HepG2 (cell line): Measurements from ENCODE around the gene UBXN6. TPM values are rescaled to one million over a fixed set of nuclear protein-coding genes. Genes with fewer than 3 reads are reported as not detected.

Experiments used
- ATAC-seq: fragments of 200-7000 bp; cut with Tn5 transposase; 3 replicates; pipeline ENCODE4 v1.9.1; 2020; ENCODE audit warnings: mild to moderate bottlenecking, moderate library complexity
- BruUV-seq: library from RNA; stranded (reverse); fragments of 400-500 nt; replicated peaks from 2 replicates; lab custom pipeline; 2021; lab: Mats Ljungman, UMichigan
- CTCF ChIA-PET: fragments of 300-600 bp; formaldehyde crosslinking; extraction: SDS; loops from one replicate; lab custom pipeline; 2021; ENCODE audit warnings: low total read pairs, inconsistent platforms, low intra/inter-chr PET ratio; lab: Yijun Ruan, JAX
- POLR2A ChIA-PET: fragments of 350-600 bp; sonication (Branson Sonifier 250); formaldehyde crosslinking; loops from one replicate; lab custom pipeline; 2020; ENCODE audit warnings: antibody characterized with exemption, inconsistent platforms; lab: Yijun Ruan, JAX
- DNase-seq: peaks from one replicate; pipeline ENCODE4 v3.0.0-alpha.2; 2015; ENCODE audit warnings: low spot score
- FAIRE-seq: peaks from 3 replicates; lab custom pipeline; 2011; peaks lifted over from hg19 to GRCh38; lab: Jason Lieb, UNC
- H2AFZ ChIP-seq: one replicate; pipeline ENCODE4 v1.6.1; 2011; ENCODE audit warnings: low read length, inconsistent platforms
- H3K27ac ChIP-seq: fragments of 300-600 bp; 3 replicates; pipeline ENCODE4 v1.8.0; 2011; ENCODE audit warnings: mixed run types, mild to moderate bottlenecking, mixed read lengths, low read length, inconsistent platforms; ENCODE audit not compliant: insufficient read depth; ENCODE audit errors: extremely low read length
- H3K27me3 ChIP-seq, 2 experiments: fragments of 200-600 bp in 1 of 2; 2 replicates in 1 of 2; 3 replicates in 1 of 2; pipeline versions ENCODE4 v1.6.0 to v1.8.0; 2011; ENCODE audit warnings: low read length in 2 of 2, mild to moderate bottlenecking in 2 of 2, moderate library complexity in 2 of 2, inconsistent platforms in 1 of 2; ENCODE audit not compliant: insufficient read depth in 2 of 2, control insufficient read depth in 1 of 2
- H3K36me3 ChIP-seq, 2 experiments: fragments of 200-600 bp in 1 of 2; replicated peaks in 1 of 2; 2 replicates in 1 of 2; 3 replicates in 1 of 2; pipeline versions ENCODE4 v1.5.1 to v1.8.0; 2011; ENCODE audit warnings: low read length in 2 of 2, inconsistent platforms in 1 of 2; ENCODE audit not compliant: insufficient read depth in 2 of 2, control insufficient read depth in 1 of 2
- H3K4me1 ChIP-seq: 2 replicates; pipeline ENCODE4 v1.5.1; 2012; ENCODE audit warnings: low read length, inconsistent platforms; ENCODE audit not compliant: insufficient read depth
- H3K4me2 ChIP-seq: 2 replicates; pipeline ENCODE4 v1.6.0; 2011; ENCODE audit warnings: low read depth, low read length, inconsistent platforms
- H3K4me3 ChIP-seq, 3 experiments: fragments of 200-600 bp in 1 of 3; sonication (generic), shearing (Covaris generic) in 1 of 3; replicated peaks in 1 of 3; 2 replicates each; pipeline ENCODE4 v1.5.1; 2011 to 2016; ENCODE audit warnings: low read length in 3 of 3, inconsistent platforms in 2 of 3, low read depth in 2 of 3, mild to moderate bottlenecking in 2 of 3, control low read depth in 1 of 3, mixed read lengths in 1 of 3; ENCODE audit not compliant: insufficient read depth in 1 of 3
- H3K79me2 ChIP-seq: one replicate; pipeline ENCODE4 v1.6.1; 2011; ENCODE audit warnings: low read length, inconsistent platforms; ENCODE audit not compliant: insufficient read depth
- H3K9ac ChIP-seq: 2 replicates; pipeline ENCODE4 v1.6.0; 2011; ENCODE audit warnings: mild to moderate bottlenecking, low read depth, low read length, inconsistent platforms; ENCODE audit not compliant: insufficient read depth
- H3K9me3 ChIP-seq: 2 replicates; pipeline ENCODE4 v1.5.1; 2012; ENCODE audit warnings: mild to moderate bottlenecking, low read length
- H4K20me1 ChIP-seq: 2 replicates; pipeline ENCODE4 v1.6.0; 2011; ENCODE audit warnings: inconsistent platforms, mild to moderate bottlenecking, low read length, moderate library complexity; ENCODE audit not compliant: insufficient read depth
- E2F1 ChIP-seq: sonication (generic); formaldehyde crosslinking; IDR thresholded peaks from 2 replicates; pipeline ENCODE4 v1.5.0; 2020; ENCODE audit warnings: missing genetic modification reagents
- HMGA1 ChIP-seq: sonication (generic); formaldehyde crosslinking; conservative IDR thresholded peaks from 2 replicates; pipeline ENCODE4 v1.4.0; 2020; ENCODE audit warnings: missing genetic modification reagents
- KLF15 ChIP-seq: sonication (generic); formaldehyde crosslinking; IDR thresholded peaks from 2 replicates; pipeline ENCODE4 v1.8.1; 2023; ENCODE audit warnings: borderline replicate concordance, mild to moderate bottlenecking, inconsistent platforms, missing genetic modification reagents, mixed read lengths
- NFRKB ChIP-seq: fragments of 450-650 bp; IDR thresholded peaks from 2 replicates; pipeline ENCODE4 v1.6.1; 2017
- SOX6 ChIP-seq, 2 experiments: fragments of 450-650 bp in 1 of 2; sonication (generic) in 1 of 2; formaldehyde crosslinking in 1 of 2; IDR thresholded peaks; 2 replicates each; pipeline versions ENCODE4 v1.4.0 to v1.6.1; 2017 to 2020; ENCODE audit warnings: antibody characterized with exemption in 1 of 2, mild to moderate bottlenecking in 1 of 2, missing genetic modification reagents in 1 of 2
- SP1 ChIP-seq, 2 experiments: fragments of 450-650 bp in 1 of 2; sonication (generic) in 1 of 2; formaldehyde crosslinking in 1 of 2; IDR thresholded peaks; 2 replicates each; pipeline versions ENCODE4 v1.4.0 to v1.6.1; 2016 to 2020; ENCODE audit warnings: missing genetic modification reagents in 1 of 2
- ZNF546 ChIP-seq: sonication (generic); formaldehyde crosslinking; conservative IDR thresholded peaks from 2 replicates; pipeline ENCODE4 v1.8.1; 2023; ENCODE audit warnings: mild to moderate bottlenecking, missing genetic modification reagents
- ZNF567 ChIP-seq: sonication (generic); formaldehyde crosslinking; IDR thresholded peaks from 2 replicates; pipeline ENCODE4 v1.8.1; 2023; ENCODE audit warnings: mild to moderate bottlenecking, missing genetic modification reagents, borderline replicate concordance
- ZNF646 ChIP-seq: sonication (generic); formaldehyde crosslinking; IDR thresholded peaks from 2 replicates; pipeline ENCODE4 v1.9.0; 2021; ENCODE audit warnings: mild to moderate bottlenecking, missing genetic modification reagents
- WGBS: methylation state at CpG from one replicate; pipeline ENCODE4 v1.1.6; 2017; ENCODE audit warnings: low lambda C conversion rate; 5-methylcytosine and 5-hydroxymethylcytosine counted together
- in situ Hi-C: cut with HindIII; loops from 2 replicates; pipeline ENCODE4 v1.10.0; 2017; ENCODE audit warnings: low pct_unique_long_range_greater_than_20kb; ENCODE audit not compliant: extremely low pct_ligation_motif_present
- intact Hi-C: fragments of 100-400 bp; cut with micrococcal nuclease; formaldehyde crosslinking; loops from one replicate; pipeline ENCODE4 v1.10.0; 2022; ENCODE audit not compliant: unreplicated experiment
- polyA plus RNA-seq, 8 experiments: library from polyadenylated mRNA; depleted of rRNA in 3 of 8; stranded (reverse) in 7 of 8; unstranded in 1 of 8; fragments of >200 nt; fragmentation: Illumina TruSeq in 4 of 8; extraction: Trizol in 4 of 8; gene quantifications; 2 replicates each; pipeline versions ENCODE4 v1.2.1 to v1.2.3, GENCODE V29; 2011 to 2016; ENCODE audit warnings: low read depth in 4 of 8, missing spikeins in 1 of 8, mixed read lengths in 1 of 8; ENCODE audit not compliant: insufficient read depth in 1 of 8
- total RNA-seq, 5 experiments: library from RNA; depleted of rRNA; stranded (reverse); fragments of >200 nt; fragmentation: Illumina TruSeq; extraction: Trizol; gene quantifications; 2 replicates each; pipeline ENCODE4 v1.2.3, GENCODE V29; 2016; ENCODE audit warnings: low read depth in 1 of 5
- TF ChIP-seq, protein P1 (sequence below): sonication (generic); formaldehyde crosslinking; IDR thresholded peaks from 2 replicates; pipeline ENCODE4 v1.4.0; 2020; ENCODE audit warnings: mild to moderate bottlenecking, missing genetic modification reagents

Gene UBXN6
- total and polyA plus RNA-seq, 2 of the 13 experiments (the other 11 are each of a cell fraction or from before 2014, with no cell fraction given), result 34.9 to 35.5 TPM

- Histone ChIP-seq H3K79me2 (no peaks in the 10 kb centered on the region), H3K4me2 (no peak overlapping the region), H3K4me3 (no peak overlapping the region), H2AFZ (no peak overlapping the region), H4K20me1 (no peaks in the 10 kb centered on the region), H3K9me3 (no peaks in the 10 kb centered on the region), H3K9ac (no peak overlapping the region), H3K27ac (no peak overlapping the region), H3K4me1 (no peaks in the 10 kb centered on the region), H3K36me3 (peaks cover 30 to 59% of the 10 kb centered on the region in 2 experiments), H3K27me3 (no peaks in the 10 kb centered on the region; a peak in 1 of 5 replicates)
- CTCF ChIA-PET, result no interaction called here
- DNase-seq, result no peak
- intact Hi-C loops (no loop called here), in situ Hi-C loops (no loop called here)
- POLR2A ChIA-PET, result no interaction called here
- BruUV-seq, result no TSS peak
- peak; percentile 83 for FAIRE-seq
- ATAC-seq, result no peak
- WGBS, result 95% methylated on average over 2 of the region's 3 CpGs
- TF ChIP-seq SP1 (IDR thresholded peaks at IDR 0.05), result peak; percentile 63; the same call in 1 of the 2 replicates
- no peak for TF ChIP-seq SP1 (CRISPR knock-in tag; IDR thresholded peaks at IDR 0.05)
- no peak for TF ChIP-seq HMGA1
- TF ChIP-seq SOX6 (IDR thresholded peaks at IDR 0.05), result peak; percentile 67; the same call in 1 of the 2 replicates
- no peak for TF ChIP-seq SOX6 (CRISPR knock-in tag; IDR thresholded peaks at IDR 0.05)
- no peak for TF ChIP-seq ZNF567 (CRISPR knock-in tag)
- TF ChIP-seq ZNF546 (CRISPR knock-in tag), result no peak
- no peak for TF ChIP-seq KLF15 (CRISPR knock-in tag)
- TF ChIP-seq NFRKB, result 0 out of 2 replicates have a peak, but pooled peaks have one; percentile 7
- peak; percentile 90 for TF ChIP-seq ZNF646 (CRISPR knock-in tag)
- TF ChIP-seq, protein P1, sequence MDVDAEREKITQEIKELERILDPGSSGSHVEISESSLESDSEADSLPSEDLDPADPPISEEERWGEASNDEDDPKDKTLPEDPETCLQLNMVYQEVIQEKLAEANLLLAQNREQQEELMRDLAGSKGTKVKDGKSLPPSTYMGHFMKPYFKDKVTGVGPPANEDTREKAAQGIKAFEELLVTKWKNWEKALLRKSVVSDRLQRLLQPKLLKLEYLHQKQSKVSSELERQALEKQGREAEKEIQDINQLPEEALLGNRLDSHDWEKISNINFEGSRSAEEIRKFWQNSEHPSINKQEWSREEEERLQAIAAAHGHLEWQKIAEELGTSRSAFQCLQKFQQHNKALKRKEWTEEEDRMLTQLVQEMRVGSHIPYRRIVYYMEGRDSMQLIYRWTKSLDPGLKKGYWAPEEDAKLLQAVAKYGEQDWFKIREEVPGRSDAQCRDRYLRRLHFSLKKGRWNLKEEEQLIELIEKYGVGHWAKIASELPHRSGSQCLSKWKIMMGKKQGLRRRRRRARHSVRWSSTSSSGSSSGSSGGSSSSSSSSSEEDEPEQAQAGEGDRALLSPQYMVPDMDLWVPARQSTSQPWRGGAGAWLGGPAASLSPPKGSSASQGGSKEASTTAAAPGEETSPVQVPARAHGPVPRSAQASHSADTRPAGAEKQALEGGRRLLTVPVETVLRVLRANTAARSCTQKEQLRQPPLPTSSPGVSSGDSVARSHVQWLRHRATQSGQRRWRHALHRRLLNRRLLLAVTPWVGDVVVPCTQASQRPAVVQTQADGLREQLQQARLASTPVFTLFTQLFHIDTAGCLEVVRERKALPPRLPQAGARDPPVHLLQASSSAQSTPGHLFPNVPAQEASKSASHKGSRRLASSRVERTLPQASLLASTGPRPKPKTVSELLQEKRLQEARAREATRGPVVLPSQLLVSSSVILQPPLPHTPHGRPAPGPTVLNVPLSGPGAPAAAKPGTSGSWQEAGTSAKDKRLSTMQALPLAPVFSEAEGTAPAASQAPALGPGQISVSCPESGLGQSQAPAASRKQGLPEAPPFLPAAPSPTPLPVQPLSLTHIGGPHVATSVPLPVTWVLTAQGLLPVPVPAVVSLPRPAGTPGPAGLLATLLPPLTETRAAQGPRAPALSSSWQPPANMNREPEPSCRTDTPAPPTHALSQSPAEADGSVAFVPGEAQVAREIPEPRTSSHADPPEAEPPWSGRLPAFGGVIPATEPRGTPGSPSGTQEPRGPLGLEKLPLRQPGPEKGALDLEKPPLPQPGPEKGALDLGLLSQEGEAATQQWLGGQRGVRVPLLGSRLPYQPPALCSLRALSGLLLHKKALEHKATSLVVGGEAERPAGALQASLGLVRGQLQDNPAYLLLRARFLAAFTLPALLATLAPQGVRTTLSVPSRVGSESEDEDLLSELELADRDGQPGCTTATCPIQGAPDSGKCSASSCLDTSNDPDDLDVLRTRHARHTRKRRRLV (CRISPR knock-in tag), result no peak
- no peak for TF ChIP-seq E2F1 (CRISPR knock-in tag)
Observed at GRCh38 chr19:4492337-4493103, 34.9 kb upstream of the UBXN6 start.
